T-helper 17 cell (primary cell): ENCODE measurements around the gene OR6K2. TPM values are rescaled to one million over a fixed set of nuclear protein-coding genes. Genes with fewer than 3 reads are reported as not detected.

Experiments used
- ATAC-seq: fragments of 150-1000 bp; cut with Tn5 transposase; 2 replicates; pipeline ENCODE4 v1.10.0; 2021; ENCODE audit warnings: mild to moderate bottlenecking, moderate library complexity
- DNase-seq, 3 donors: peaks; one replicate each; pipeline versions ENCODE4 v3.0.0 to v3.0.0-alpha.2; 2020 to 2021
- H3K9me3 ChIP-seq: one replicate; pipeline ENCODE4 v1.7.0; 2013; ENCODE audit warnings: low read length, mild to moderate bottlenecking; ENCODE audit not compliant: control insufficient read depth, poor library complexity, severe bottlenecking
- H3K27ac Mint-ChIP-seq: one replicate; pipeline ENCODE4 v1.8.0; 2022; ENCODE audit warnings: mild to moderate bottlenecking, moderate library complexity, mixed read lengths
- H3K27me3 Mint-ChIP-seq: one replicate; pipeline ENCODE4 v1.8.0; 2022; ENCODE audit warnings: mixed read lengths
- H3K36me3 Mint-ChIP-seq: one replicate; pipeline ENCODE4 v1.8.0; 2022; ENCODE audit warnings: low read depth, mixed read lengths
- H3K4me1 Mint-ChIP-seq: one replicate; pipeline ENCODE4 v1.8.0; 2022; ENCODE audit warnings: mild to moderate bottlenecking, mixed read lengths
- H3K4me3 Mint-ChIP-seq: one replicate; pipeline ENCODE4 v1.8.0; 2022; ENCODE audit warnings: mild to moderate bottlenecking, moderate library complexity, mixed read lengths
- total RNA-seq, 4 donors: library from RNA in 2 of 4; stranded (reverse) in 2 of 4; gene quantifications; one replicate each; pipeline ENCODE4 v1.2.3 and lab custom pipeline; 2022 to 2026

The OR6K2 gene
- total RNA-seq, 2 donors from 2014 or later: not detected

DNA sequence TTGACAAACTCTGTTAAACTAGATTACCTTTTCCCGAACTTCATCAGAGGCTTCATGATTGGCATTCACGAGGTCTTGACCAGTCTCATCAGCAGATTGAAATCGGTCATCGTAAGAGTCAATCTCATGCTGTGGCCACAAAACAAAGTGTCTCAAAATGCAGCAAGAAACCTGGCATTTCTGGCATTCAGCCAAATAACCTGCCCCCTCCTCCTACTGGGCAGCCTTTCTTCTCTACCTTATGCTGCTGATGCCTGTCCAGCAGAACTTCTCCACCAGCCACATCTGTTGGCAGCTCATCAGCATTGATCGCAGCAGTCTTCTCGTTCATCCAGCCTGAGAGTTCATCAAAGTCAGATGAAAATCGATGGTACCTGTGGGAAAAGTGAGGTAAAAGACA, 26.1 kb downstream of the OR6K2 start:
- Mint-ChIP-seq H3K27ac (no peak overlapping the region), H3K4me3 (no peak overlapping the region), H3K4me1 (peaks cover 3% of the 10 kb centered on the region), H3K27me3 (peaks cover 34% of the 10 kb centered on the region), H3K36me3 (peaks cover 6% of the 10 kb centered on the region)
- no peaks in the 10 kb centered on the region for H3K9me3 ChIP-seq
- no peak for ATAC-seq
- no peak for DNase-seq

DNA sequence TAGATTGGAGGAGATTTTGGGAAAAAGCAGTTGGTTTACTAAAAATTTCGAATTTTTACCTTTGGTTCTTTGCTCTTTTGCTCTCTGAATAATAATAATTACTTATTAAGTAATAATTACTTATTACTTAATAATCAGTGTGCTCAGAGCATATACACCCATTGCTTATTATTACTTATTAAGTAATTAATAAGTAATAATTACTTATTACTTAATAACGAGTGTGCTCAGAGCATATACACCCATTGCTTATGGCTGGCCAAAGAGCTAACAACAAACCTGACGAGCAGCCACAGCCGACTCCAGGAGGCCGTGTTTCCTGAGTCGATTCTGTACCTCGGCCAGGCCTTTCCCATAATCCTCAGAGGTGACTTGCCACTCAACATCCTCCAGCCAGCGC, 34.4 kb downstream of the OR6K2 start:
- H3K27ac Mint-ChIP-seq: no peak overlapping the region
- ATAC-seq: no peak
- H3K36me3 Mint-ChIP-seq: no peaks in the 10 kb centered on the region
- no peak for DNase-seq
- peaks cover 14% of the 10 kb centered on the region for H3K27me3 Mint-ChIP-seq
- no peak overlapping the region for H3K4me3 Mint-ChIP-seq
- no peaks in the 10 kb centered on the region for H3K4me1 Mint-ChIP-seq
- H3K9me3 ChIP-seq: no peaks in the 10 kb centered on the region

DNA sequence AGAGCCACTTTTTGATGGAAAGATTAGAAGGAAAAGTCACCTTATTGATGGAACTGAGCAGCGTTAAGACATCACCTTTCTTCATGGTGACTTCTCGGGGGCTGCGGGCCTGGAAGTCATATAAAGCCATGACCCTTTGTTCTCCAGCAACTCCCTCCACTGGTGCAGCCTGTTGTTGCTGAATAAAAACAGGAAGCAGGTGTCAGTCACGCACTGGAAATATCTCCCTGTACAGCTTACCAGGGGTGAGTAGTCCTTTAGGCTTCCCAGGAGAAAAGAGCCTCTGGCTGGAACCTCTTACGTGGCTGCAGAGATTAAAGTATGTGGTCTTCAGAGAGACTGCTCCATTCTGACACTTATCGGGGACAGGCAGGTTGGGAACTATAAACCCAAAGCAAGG, 45.9 kb downstream of the OR6K2 start:
- no peak for DNase-seq
- peaks cover 12% of the 10 kb centered on the region for H3K4me1 Mint-ChIP-seq

DNA sequence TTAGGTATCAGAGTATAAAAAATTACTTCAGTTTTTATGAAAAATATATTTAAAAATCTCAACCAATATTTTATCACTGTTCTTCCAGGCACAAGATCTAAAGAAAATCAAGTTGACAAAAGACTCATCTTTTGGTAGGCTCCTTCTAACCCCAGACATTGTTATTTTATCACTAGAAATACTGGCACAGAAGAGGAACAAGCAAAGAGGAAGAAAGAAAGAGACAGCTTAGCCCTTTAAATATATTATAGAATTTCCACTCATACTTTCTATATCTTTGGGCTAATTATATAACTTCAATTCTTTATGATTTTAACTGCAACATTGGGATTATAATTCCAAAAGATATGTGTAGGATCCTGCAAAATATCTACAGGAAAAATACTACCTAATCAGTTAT, 46.4 kb downstream of the OR6K2 start:
- no peak overlapping the region for H3K27ac Mint-ChIP-seq
- peaks cover 3% of the 10 kb centered on the region for H3K36me3 Mint-ChIP-seq
- H3K4me1 Mint-ChIP-seq: peaks cover 12% of the 10 kb centered on the region
- DNase-seq (no peak), ATAC-seq (no peak)
- no peak overlapping the region for H3K4me3 Mint-ChIP-seq
- no peaks in the 10 kb centered on the region for H3K9me3 ChIP-seq
- peaks cover 6% of the 10 kb centered on the region for H3K27me3 Mint-ChIP-seq

More for the DNA sequence above, 45.9 kb downstream of the OR6K2 start:
- H3K4me3 Mint-ChIP-seq: no peak overlapping the region
- ATAC-seq: no peak
- H3K27me3 Mint-ChIP-seq: peaks cover 6% of the 10 kb centered on the region
- peaks cover 3% of the 10 kb centered on the region for H3K36me3 Mint-ChIP-seq
- no peak overlapping the region for H3K27ac Mint-ChIP-seq
- H3K9me3 ChIP-seq: no peaks in the 10 kb centered on the region

DNA sequence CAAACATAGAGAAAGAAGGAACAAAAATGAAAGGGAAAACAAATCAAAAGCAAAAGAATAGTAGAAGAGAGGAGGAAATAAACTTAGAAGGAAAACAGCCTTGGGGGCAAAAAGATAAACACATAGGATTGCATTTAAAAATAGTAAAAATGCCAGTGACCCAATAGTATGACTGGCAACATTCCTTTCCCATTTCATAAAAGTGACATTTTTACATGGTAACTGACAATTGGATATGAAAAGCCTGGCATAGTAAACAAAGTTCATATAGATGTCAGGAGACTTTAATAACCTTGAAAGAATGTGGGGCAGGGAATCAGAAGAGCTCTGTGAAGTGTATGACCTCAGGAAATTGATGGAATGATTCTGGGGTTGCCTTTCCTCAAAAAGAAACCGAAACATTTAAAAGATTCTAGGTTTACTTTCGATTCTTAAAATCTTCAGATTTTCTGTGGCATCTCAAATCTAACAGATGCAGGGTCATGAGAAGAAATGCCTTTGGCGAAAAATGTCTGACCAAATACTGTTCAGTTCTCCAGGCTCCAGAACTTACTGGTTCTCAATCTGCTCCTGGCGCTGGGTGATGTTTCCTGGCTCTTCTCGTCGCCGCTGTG, 47.6 kb downstream of the OR6K2 start:
- Mint-ChIP-seq H3K4me1 (peaks cover 12% of the 10 kb centered on the region), H3K36me3 (peaks cover 3% of the 10 kb centered on the region), H3K4me3 (no peak overlapping the region), H3K27me3 (peaks cover 6% of the 10 kb centered on the region), H3K27ac (no peak overlapping the region)
- ATAC-seq (no peak), DNase-seq (no peak)
- no peaks in the 10 kb centered on the region for H3K9me3 ChIP-seq

Other genes starting within 250 kb of the OR6K2 start
- gene OR10K1, start 238.8 kb downstream of the OR6K2 start, total RNA-seq: not detected
- not detected for gene OR10R2, start 228.4 kb downstream of the OR6K2 start, total RNA-seq
- not detected for gene OR6Y1, start 146.2 kb downstream of the OR6K2 start, total RNA-seq
- gene OR6P1, start 130.1 kb downstream of the OR6K2 start, total RNA-seq: not detected
- gene OR10X1, start 120.8 kb downstream of the OR6K2 start, total RNA-seq: not detected
- gene OR10Z1, start 95.4 kb downstream of the OR6K2 start, total RNA-seq: not detected
- not detected for gene SPTA1, start 13.9 kb downstream of the OR6K2 start, total RNA-seq
- not detected for gene OR6K3, start 20.1 kb upstream of the OR6K2 start, total RNA-seq
- gene OR6K6, start 54.1 kb upstream of the OR6K2 start, total RNA-seq: not detected
- not detected for gene OR6N1, start 71.5 kb upstream of the OR6K2 start, total RNA-seq
- gene OR6N2, start 80.6 kb upstream of the OR6K2 start, total RNA-seq: not detected
- gene MNDA, start 130.7 kb upstream of the OR6K2 start, total RNA-seq: 1 to 10 TPM in 1 of 2 donors, under 1 TPM in 1; 0.99 to 5.2 TPM
- 10 to 100 TPM; 42.1 to 48.1 TPM for gene PYHIN1, start 230.9 kb upstream of the OR6K2 start, total RNA-seq